Ovary (tissue), 3 donors: ENCODE data around the gene ARHGEF10L.

Experiments
- CTCF ChIP-seq, 3 donors: fragments of 450-650 bp in 2 of 3; fragments of 200-600 bp in 1 of 3; IDR thresholded peaks; one replicate each; pipeline versions ENCODE4 v1.5.1 to v1.8.0; 2016 to 2022; ENCODE audit warnings: antibody characterized with exemption in 3 of 3, mild to moderate bottlenecking in 1 of 3
- POLR2A ChIP-seq: fragments of 450-650 bp; IDR thresholded peaks from one replicate; pipeline ENCODE4 v1.6.1; 2017; ENCODE audit warnings: antibody characterized with exemption, mild to moderate bottlenecking, moderate library complexity
- donor health status: DM: no; HTN: no; CAD: no.

GRCh38 chr1:17669305-17669704 is 129.8 kb downstream of the ARHGEF10L start:
- TF ChIP-seq CTCF (IDR thresholded peaks at IDR 0.05) (no peak), POLR2A (no peak)
